Epithelial cell of esophagus (primary cell): ENCODE data around the gene NKAIN4.

Experiments used
- DNase-seq: peaks from one replicate; pipeline ENCODE4 v3.0.0; 2010; ENCODE audit warnings: low read depth
- H3K4me3 ChIP-seq: 2 replicates; pipeline ENCODE4 v1.5.1; 2011; ENCODE audit warnings: mild to moderate bottlenecking, low read length, control low read depth
- TF ChIP-seq, protein P1 (sequence below): IDR thresholded peaks from 2 replicates; pipeline ENCODE4 v1.5.1; 2011; ENCODE audit warnings: low read depth, mild to moderate bottlenecking, low read length, control low read depth, inconsistent platforms; ENCODE audit not compliant: insufficient read depth; ENCODE audit errors: missing control alignments

The NKAIN4 gene

DNA sequence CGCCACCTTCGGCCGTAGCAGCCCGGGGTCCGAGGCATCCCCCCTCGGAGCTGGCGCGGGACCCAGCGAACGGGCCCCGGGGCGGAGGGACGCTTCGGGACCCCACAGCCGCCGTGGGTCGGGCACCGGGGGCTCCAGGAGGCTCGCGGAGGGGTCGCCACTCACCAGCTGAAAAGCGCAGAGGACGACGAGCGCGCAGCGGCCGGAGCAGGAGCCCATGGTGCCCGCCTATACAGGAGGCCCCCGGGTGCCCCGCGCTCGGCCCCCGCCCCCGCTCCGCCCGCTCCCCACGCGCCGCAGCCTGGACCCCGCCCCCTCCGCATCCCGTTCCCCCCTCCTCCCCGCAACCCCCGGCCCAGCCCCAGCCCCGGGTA, at the start of gene NKAIN4:
NKAIN4 (minus strand) TSS at position 232 of the 374 bp plus-strand sequence; CDS start at position 219, 13 bp downstream.
- DNase-seq = no peak
- TF ChIP-seq, protein P1, sequence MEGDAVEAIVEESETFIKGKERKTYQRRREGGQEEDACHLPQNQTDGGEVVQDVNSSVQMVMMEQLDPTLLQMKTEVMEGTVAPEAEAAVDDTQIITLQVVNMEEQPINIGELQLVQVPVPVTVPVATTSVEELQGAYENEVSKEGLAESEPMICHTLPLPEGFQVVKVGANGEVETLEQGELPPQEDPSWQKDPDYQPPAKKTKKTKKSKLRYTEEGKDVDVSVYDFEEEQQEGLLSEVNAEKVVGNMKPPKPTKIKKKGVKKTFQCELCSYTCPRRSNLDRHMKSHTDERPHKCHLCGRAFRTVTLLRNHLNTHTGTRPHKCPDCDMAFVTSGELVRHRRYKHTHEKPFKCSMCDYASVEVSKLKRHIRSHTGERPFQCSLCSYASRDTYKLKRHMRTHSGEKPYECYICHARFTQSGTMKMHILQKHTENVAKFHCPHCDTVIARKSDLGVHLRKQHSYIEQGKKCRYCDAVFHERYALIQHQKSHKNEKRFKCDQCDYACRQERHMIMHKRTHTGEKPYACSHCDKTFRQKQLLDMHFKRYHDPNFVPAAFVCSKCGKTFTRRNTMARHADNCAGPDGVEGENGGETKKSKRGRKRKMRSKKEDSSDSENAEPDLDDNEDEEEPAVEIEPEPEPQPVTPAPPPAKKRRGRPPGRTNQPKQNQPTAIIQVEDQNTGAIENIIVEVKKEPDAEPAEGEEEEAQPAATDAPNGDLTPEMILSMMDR = no peak
- no peak within 1 kb of the TSS for H3K4me3 ChIP-seq

DNA sequence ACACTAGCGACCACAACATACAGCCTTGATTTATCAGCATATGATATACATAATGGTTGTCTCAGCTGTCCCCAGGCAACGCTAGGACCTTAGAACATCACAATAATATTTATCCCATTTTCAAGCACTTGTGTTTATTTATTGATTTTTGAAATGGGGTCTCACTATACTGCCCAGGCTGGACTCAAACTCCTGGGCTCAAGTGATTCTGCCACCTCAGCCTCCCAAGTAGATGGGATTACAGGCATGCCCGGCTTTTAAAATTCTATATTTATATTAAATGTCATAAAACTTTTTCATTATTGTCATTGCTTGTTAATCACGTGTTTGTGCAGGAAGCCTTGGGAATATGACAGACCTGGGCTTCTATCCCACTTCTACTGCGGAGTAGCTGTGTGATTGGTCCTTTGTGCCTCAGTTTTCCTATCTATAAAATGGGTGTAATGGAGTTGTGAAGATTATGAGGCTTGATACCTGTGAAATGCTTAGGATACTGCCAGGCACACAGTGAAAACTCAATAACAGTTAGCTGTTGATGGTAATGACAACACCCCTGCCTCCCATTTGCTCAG, 48.9 kb upstream of the NKAIN4 start:
- TF ChIP-seq, protein P1 = no peak

DNA sequence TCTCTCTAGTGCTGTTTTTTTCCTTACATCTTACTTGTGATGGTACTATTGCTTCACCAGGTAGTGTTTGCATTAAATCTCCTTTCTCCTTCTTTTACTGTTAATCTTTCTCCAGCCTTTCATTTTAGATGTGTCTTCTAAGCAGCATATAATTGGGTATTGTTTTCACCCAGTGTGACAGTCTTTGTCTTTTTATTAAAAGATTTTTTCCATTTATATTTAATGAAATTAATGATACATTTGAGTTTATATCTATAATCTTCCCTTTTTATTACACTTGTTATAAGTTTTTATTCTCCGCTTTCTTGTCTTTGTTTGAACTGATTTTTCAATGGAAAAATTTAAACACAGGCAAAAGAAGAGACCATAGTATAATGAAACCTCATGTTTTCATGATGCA, 47.4 kb upstream of the NKAIN4 start:
- DNase-seq = no peak
- H3K4me3 ChIP-seq = no peak overlapping the region
- TF ChIP-seq, protein P1 = no peak

More for the DNA sequence above, 48.9 kb upstream of the NKAIN4 start:
- no peak for DNase-seq
- no peak overlapping the region for H3K4me3 ChIP-seq

DNA sequence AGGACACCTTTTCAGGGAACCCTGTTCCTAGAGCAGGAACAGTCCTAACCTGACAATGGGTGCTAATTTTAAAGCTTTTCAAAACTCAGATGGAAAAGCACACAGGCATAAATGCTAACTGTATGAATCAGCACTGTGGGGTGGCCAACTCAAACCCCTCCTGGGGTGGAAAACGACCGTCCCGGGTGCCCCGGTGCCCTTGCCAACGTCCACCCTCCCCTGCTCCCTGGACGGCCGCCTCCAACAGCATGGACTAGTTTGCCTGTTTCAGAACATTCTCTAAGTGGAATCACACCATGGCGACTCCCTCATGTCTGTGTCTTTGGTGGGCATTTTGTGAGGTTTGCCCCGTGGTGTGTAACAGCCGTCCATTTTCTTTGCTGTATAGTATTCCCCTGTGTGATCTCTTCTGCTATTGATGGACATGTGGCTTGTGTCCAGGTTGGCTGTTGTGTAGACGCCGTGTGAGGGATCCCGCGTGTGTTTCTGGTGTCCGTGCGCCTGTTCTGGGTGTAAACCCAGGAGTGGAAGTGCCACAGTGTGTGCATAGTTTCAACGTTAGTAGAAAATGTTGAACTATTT, 44.6 kb upstream of the NKAIN4 start:
- TF ChIP-seq, protein P1 = no peak

DNA sequence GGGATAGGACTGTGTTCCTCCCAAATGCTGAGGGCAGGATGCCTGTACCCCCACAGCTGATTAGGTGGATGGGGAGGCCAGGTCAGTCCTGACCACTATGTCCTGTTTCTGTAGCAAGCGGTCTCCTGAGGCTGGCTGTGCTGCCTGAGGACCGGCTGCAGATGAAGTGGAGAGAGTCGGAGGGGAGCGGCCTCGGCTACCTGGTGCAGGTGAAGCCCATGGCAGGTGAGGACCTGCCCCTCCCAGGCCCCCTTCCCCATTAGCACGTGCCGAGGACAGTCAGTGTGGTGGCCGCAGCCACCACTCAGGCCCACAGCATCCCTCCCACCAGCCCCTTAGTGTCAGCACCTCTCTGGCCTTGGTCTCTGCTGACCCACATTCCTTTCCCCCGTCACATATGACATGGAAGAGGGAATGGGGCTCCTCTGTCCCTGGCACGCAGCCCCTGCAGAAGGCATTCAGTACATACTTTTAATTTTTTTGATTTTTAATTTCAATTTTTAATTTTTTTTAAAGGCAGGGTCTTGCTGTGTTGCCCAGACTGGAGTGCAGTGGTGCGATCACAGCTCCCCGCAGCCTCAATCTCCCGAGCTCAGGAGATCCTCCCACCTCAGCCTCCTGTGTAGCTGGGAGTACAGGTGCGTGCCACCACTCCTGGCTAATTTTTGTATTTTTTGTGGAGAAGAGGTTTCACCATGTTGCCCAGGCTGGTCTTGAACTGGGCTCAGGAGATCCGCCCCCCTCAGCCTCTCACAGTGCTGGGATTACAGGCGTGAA, 43.7 kb upstream of the NKAIN4 start:
- TF ChIP-seq, protein P1 = no peak
- no peak overlapping the region for H3K4me3 ChIP-seq
- no peak for DNase-seq

More for the DNA sequence above, 44.6 kb upstream of the NKAIN4 start:
- no peak overlapping the region for H3K4me3 ChIP-seq
- DNase-seq = no peak

DNA sequence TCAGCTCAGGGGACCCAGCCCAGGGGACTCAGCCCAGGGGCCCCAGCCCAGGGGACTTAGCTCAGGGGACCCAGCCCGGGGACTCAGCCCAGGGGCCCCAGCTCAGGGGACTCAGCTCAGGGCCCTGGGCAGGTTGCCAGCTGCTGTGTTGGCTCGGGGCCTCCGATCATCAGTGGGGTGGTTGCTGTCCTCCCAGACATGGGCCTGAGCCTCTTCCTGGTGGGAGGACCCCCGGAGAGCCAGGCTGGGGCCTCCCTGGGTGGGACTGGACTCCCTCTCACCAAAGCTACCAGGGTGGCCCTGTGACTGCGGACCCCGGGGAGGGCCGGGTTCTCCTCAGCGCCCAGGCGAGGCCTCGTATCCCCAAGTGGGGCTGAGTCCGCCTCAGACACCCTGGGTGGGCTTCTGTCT, 43.1 kb upstream of the NKAIN4 start:
- TF ChIP-seq, protein P1 = no peak
- no peak for DNase-seq
- no peak overlapping the region for H3K4me3 ChIP-seq
